ENCODE measurements around the gene HOXA13. TPM values are rescaled to one million over a fixed set of nuclear protein-coding genes. Genes with fewer than 3 reads are reported as not detected.
A peak's percentile ranks its signal among the peaks of the same experiment; 100 is the strongest.

The HOXA13 gene
- total RNA-seq, 2 experiments from 2014 or later = not detected

- DNase-seq = peak; percentile 62
- Mint-ChIP-seq H3K4me1 (ENCODE audit: low read depth) (peaks cover 38% of the 10 kb centered on the region), H3K27me3 (peaks cover 79% of the 10 kb centered on the region), H3K27ac (no peak overlapping the region), H3K9me3 (no peaks in the 10 kb centered on the region), H3K36me3 (ENCODE audit: low read depth) (no peaks in the 10 kb centered on the region), H3K4me3 (no peak overlapping the region)
- ChIA-PET POLR2A (no interaction called here), CTCF (interaction anchor here (1.1 to 2.2 kb wide), 7 partner anchors 11 to 42 kb away, joined by 3 to 13 read pairs (median 5); no protein-coding TSS in a partner anchor)
- intact Hi-C loops (cut with micrococcal nuclease) = loop anchor here (5.0 kb wide), 1 partner anchor 34 kb away; the partner anchor contains the start of gene HOXA13
- ATAC-seq = no peak
- TF ChIP-seq CTCF (IDR thresholded peaks at IDR 0.05) = no peak
Measured at GRCh38 chr7:27168265-27168947, 31.5 kb downstream of the HOXA13 start.

- POLR2A ChIA-PET = no interaction called here
- no peaks in the 10 kb centered on the region for H3K36me3 Mint-ChIP-seq (ENCODE audit: low read depth)
Measured at GRCh38 chr7:27167916-27168264, 32.0 kb downstream of the HOXA13 start.

GRCh38 chr7:27166531-27167505, 33.1 kb downstream of the HOXA13 start:
- intact Hi-C loops (cut with micrococcal nuclease) = loop anchor here (5.0 kb wide), 1 partner anchor 35 kb away; the partner anchor contains the start of gene HOXA13
- Mint-ChIP-seq H3K36me3 (ENCODE audit: low read depth) (no peaks in the 10 kb centered on the region), H3K4me1 (ENCODE audit: low read depth) (peaks cover 31% of the 10 kb centered on the region), H3K27me3 (peaks cover 86% of the 10 kb centered on the region), H3K4me3 (no peak overlapping the region), H3K27ac (no peak overlapping the region), H3K9me3 (no peaks in the 10 kb centered on the region)
- DNase-seq (no peak), ATAC-seq (no peak)
- TF ChIP-seq CTCF (IDR thresholded peaks at IDR 0.05) = no peak
- ChIA-PET POLR2A (interaction anchor here (0.7 to 1.2 kb wide), 2 partner anchors 12 to 14 kb away, joined by 3 to 4 read pairs; partner anchors contain the start of gene HOXA3), CTCF (interaction anchor here (0.9 to 1.9 kb wide), 11 partner anchors 9 to 485 kb away, joined by 3 to 6 read pairs (median 4); partner anchors contain the start of gene EVX1)

More at GRCh38 chr7:27167916-27168264, 32.0 kb downstream of the HOXA13 start:
- Mint-ChIP-seq H3K4me3 (no peak overlapping the region), H3K27me3 (peaks cover 83% of the 10 kb centered on the region), H3K27ac (no peak overlapping the region), H3K9me3 (no peaks in the 10 kb centered on the region), H3K4me1 (ENCODE audit: low read depth) (peaks cover 38% of the 10 kb centered on the region)
- no peak for ATAC-seq
- intact Hi-C loops (cut with micrococcal nuclease) = loop anchor here (5.0 kb wide), 1 partner anchor 34 kb away; the partner anchor contains the start of gene HOXA13
- CTCF ChIA-PET = interaction anchor here (1.1 to 1.7 kb wide), 5 partner anchors 12 to 28 kb away, joined by 3 to 7 read pairs (median 5); no protein-coding TSS in a partner anchor
- TF ChIP-seq CTCF (IDR thresholded peaks at IDR 0.05) = no peak
- no peak for DNase-seq

GRCh38 chr7:27165996-27166530, 33.8 kb downstream of the HOXA13 start:
- Mint-ChIP-seq H3K9me3 (no peaks in the 10 kb centered on the region), H3K36me3 (ENCODE audit: low read depth) (no peaks in the 10 kb centered on the region), H3K27me3 (peaks cover 81% of the 10 kb centered on the region), H3K27ac (no peak overlapping the region), H3K4me1 (ENCODE audit: low read depth) (peaks cover 28% of the 10 kb centered on the region), H3K4me3 (no peak overlapping the region)
- POLR2A ChIA-PET = interaction anchor here (0.7 to 1.2 kb wide), 3 partner anchors 11 to 14 kb away, joined by 3 to 4 read pairs (median 4); partner anchors contain the start of gene HOXA3
- DNase-seq = no peak
- no peak for ATAC-seq
- TF ChIP-seq CTCF (IDR thresholded peaks at IDR 0.05) = no peak
- CTCF ChIA-PET = interaction anchor here (0.9 to 1.9 kb wide), 9 partner anchors 8 to 484 kb away, joined by 3 to 5 read pairs (median 4); partner anchors contain the start of gene EVX1
- intact Hi-C loops (cut with micrococcal nuclease) = loop anchor here (5.0 kb wide), 1 partner anchor 36 kb away; the partner anchor contains the start of gene HOXA13
